Vagina (tissue), 2 donors: Measurements from ENCODE around the gene MSI2.

Source experiments
- CTCF ChIP-seq, 3 experiments: fragments of 450-650 bp in 2 of 3; fragments of 200-600 bp in 1 of 3; sonication (generic) in 1 of 3; IDR thresholded peaks; one replicate each; pipeline ENCODE4 v1.5.1; 2017 to 2019; ENCODE audit warnings: antibody characterized with exemption in 3 of 3, mild to moderate bottlenecking in 2 of 3, moderate library complexity in 2 of 3
- POLR2A ChIP-seq, 2 donors: fragments of 450-650 bp; IDR thresholded peaks; one replicate each; pipeline ENCODE4 v1.6.1; 2017; ENCODE audit warnings: antibody characterized with exemption in 2 of 2, mild to moderate bottlenecking in 2 of 2, moderate library complexity in 2 of 2
- POLR2AphosphoS5 ChIP-seq, 2 donors: sonication (generic); formaldehyde crosslinking; IDR thresholded peaks; one replicate each; pipeline ENCODE4 v1.9.0; 2017; ENCODE audit warnings: antibody characterized with exemption in 2 of 2, mild to moderate bottlenecking in 2 of 2, low read depth in 1 of 2; ENCODE audit not compliant: insufficient read depth in 1 of 2

- TF ChIP-seq CTCF (IDR thresholded peaks at IDR 0.05), result no peak
- no peak for TF ChIP-seq POLR2A (IDR thresholded peaks at IDR 0.05)
- no peak for TF ChIP-seq POLR2AphosphoS5 (IDR thresholded peaks at IDR 0.05; ENCODE audit: insufficient read depth in 1 of 2, low read depth in 1 of 2)
Measured at GRCh38 chr17:57651451-57651850, 395.1 kb downstream of the MSI2 start.
